DOHH2 (cell line): Measurements from ENCODE around the gene CNTNAP2.

ENCODE experiments used
- H3F3A ChIP-seq: fragments of 200-600 bp; sonication (generic), shearing (Covaris generic); 2 replicates; pipeline ENCODE4 v1.6.0; 2016; ENCODE audit warnings: antibody characterized with exemption, mild to moderate bottlenecking; ENCODE audit not compliant: control insufficient read depth, insufficient read depth
- H3K27ac ChIP-seq: fragments of 200-600 bp; sonication (generic); 2 replicates; pipeline ENCODE4 v1.5.1; 2014; ENCODE audit warnings: low read depth, mild to moderate bottlenecking, low read length, moderate library complexity
- H3K27me3 ChIP-seq: fragments of 200-600 bp; sonication (generic); 2 replicates; pipeline ENCODE4 v1.6.1; 2014; ENCODE audit warnings: mild to moderate bottlenecking, low read length, mixed read lengths; ENCODE audit not compliant: control insufficient read depth
- H3K36me3 ChIP-seq: fragments of 200-600 bp; sonication (generic); 2 replicates; pipeline ENCODE4 v1.6.1; 2014; ENCODE audit warnings: mild to moderate bottlenecking, low read length, moderate library complexity, mixed read lengths; ENCODE audit not compliant: control insufficient read depth
- H3K4me1 ChIP-seq: fragments of 200-600 bp; sonication (generic); 2 replicates; pipeline ENCODE4 v1.6.1; 2014; ENCODE audit warnings: mild to moderate bottlenecking, low read length, mixed read lengths; ENCODE audit not compliant: control insufficient read depth
- H3K4me2 ChIP-seq: fragments of 200-600 bp; sonication (generic); 2 replicates; pipeline ENCODE4 v1.6.0; 2014; ENCODE audit warnings: mild to moderate bottlenecking, low read length, moderate library complexity
- H3K4me3 ChIP-seq: fragments of 200-600 bp; sonication (generic); 2 replicates; pipeline ENCODE4 v1.5.1; 2014; ENCODE audit warnings: mild to moderate bottlenecking, low read length, mixed read lengths
- H3K79me2 ChIP-seq: fragments of 200-600 bp; sonication (generic); 2 replicates; pipeline ENCODE4 v1.6.1; 2014; ENCODE audit warnings: mild to moderate bottlenecking, low read length, mixed read lengths; ENCODE audit not compliant: control insufficient read depth
- H3K9me2 ChIP-seq: fragments of 200-600 bp; sonication (generic); replicated peaks from 2 replicates; pipeline ENCODE4 v1.6.1; 2014; ENCODE audit warnings: mild to moderate bottlenecking, low read length, mixed read lengths; ENCODE audit not compliant: control insufficient read depth
- H3K9me3 ChIP-seq: fragments of 200-600 bp; sonication (generic); 2 replicates; pipeline ENCODE4 v1.6.1; 2014; ENCODE audit warnings: antibody characterized with exemption, low read length, mixed read lengths; ENCODE audit not compliant: control insufficient read depth, insufficient read depth
- H4K20me1 ChIP-seq: fragments of 200-600 bp; sonication (generic); 2 replicates; pipeline ENCODE4 v1.6.0; 2014; ENCODE audit warnings: low read depth, mild to moderate bottlenecking, antibody characterized with exemption, low read length, moderate library complexity; ENCODE audit not compliant: control insufficient read depth, insufficient read depth
- EZH2phosphoT487 ChIP-seq: fragments of 200-600 bp; sonication (generic); IDR thresholded peaks from 2 replicates; pipeline ENCODE4 v1.6.1; 2017; ENCODE audit warnings: borderline replicate concordance, mild to moderate bottlenecking, antibody characterized with exemption, low read length, moderate library complexity, mixed read lengths
- TF ChIP-seq, protein P1 (sequence below): fragments of 200-600 bp; sonication (generic); IDR thresholded peaks from one replicate; pipeline ENCODE4 v1.5.1; 2014; ENCODE audit warnings: antibody characterized with exemption, mild to moderate bottlenecking, low read depth, low read length; ENCODE audit not compliant: poor library complexity, severe bottlenecking

The CNTNAP2 gene

DNA sequence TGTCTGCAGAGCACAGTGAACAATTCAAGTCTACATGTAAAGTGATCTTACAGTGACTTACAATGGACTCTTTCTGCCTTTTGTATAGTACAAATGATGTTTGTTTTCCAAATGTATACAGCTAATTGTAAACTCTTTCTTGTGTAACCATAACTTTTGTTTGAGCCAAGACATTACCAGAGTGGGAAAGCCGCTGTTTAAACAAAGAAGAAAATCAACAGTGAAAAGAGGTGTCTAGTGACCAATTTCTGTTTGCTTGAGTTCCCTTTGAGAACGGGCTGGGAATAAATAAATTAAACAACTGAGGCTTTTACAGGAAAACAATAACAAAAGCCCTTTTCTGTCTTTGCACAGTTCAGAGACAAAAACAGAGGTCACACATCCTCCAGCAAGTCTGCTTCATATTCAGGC is 1163.4 kb downstream of the CNTNAP2 start:
- no peaks in the 10 kb centered on the region for H3K9me3 ChIP-seq
- H3K27ac ChIP-seq = no peak overlapping the region
- TF ChIP-seq, protein P1, sequence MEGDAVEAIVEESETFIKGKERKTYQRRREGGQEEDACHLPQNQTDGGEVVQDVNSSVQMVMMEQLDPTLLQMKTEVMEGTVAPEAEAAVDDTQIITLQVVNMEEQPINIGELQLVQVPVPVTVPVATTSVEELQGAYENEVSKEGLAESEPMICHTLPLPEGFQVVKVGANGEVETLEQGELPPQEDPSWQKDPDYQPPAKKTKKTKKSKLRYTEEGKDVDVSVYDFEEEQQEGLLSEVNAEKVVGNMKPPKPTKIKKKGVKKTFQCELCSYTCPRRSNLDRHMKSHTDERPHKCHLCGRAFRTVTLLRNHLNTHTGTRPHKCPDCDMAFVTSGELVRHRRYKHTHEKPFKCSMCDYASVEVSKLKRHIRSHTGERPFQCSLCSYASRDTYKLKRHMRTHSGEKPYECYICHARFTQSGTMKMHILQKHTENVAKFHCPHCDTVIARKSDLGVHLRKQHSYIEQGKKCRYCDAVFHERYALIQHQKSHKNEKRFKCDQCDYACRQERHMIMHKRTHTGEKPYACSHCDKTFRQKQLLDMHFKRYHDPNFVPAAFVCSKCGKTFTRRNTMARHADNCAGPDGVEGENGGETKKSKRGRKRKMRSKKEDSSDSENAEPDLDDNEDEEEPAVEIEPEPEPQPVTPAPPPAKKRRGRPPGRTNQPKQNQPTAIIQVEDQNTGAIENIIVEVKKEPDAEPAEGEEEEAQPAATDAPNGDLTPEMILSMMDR = no peak
- no peak for TF ChIP-seq EZH2phosphoT487
- no peak overlapping the region for H3K4me3 ChIP-seq
- no peaks in the 10 kb centered on the region for H3K9me2 ChIP-seq
- H3F3A ChIP-seq = no peaks in the 10 kb centered on the region
- no peak overlapping the region for H3K4me2 ChIP-seq
- no peaks in the 10 kb centered on the region for H3K79me2 ChIP-seq
- H3K36me3 ChIP-seq = no peaks in the 10 kb centered on the region
- no peaks in the 10 kb centered on the region for H3K27me3 ChIP-seq
- no peaks in the 10 kb centered on the region for H3K4me1 ChIP-seq
- no peaks in the 10 kb centered on the region for H4K20me1 ChIP-seq

DNA sequence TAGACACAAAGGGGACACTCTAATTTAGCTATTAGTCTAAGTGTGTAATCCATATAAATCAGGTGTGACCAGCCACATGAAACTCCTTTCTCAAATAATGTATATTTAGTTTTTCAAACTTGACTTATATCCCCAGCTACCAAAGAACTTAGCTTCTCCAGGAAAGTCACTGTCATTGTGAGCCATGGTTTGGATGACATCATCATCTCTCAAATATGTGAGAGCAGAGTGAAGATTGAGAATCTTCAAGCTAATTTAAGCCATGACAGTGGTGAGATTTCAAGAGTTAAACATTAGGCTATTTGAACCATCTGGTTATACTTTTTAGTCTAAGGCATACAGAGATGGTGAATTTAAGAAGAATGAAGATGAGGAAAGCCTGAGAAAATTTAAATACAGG is 1165.6 kb downstream of the CNTNAP2 start:
- no peak for TF ChIP-seq EZH2phosphoT487
- TF ChIP-seq, protein P1 = no peak
- no peaks in the 10 kb centered on the region for H3K79me2 ChIP-seq

DNA sequence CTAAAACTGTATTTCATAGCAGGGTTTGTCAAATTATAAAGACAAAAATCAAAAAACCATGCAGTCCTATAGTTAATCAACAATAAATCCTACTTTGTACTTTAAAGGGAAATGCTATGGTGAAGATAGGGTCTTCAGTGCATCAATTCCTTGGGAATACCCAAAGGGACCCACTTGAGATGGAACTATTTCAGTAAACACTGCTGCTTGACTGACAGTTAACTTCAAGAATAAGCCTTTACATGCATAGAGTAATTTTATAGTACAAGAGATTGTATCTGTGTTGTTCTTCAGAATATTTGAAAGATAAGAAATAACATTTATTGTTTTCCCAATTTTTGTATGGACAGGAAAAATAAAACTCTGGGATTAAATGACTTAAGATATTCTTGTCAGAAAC is 1179.6 kb downstream of the CNTNAP2 start:
- no peaks in the 10 kb centered on the region for H3F3A ChIP-seq
- no peaks in the 10 kb centered on the region for H3K4me1 ChIP-seq
- no peaks in the 10 kb centered on the region for H3K9me3 ChIP-seq
- no peak overlapping the region for H3K4me3 ChIP-seq
- no peak overlapping the region for H3K4me2 ChIP-seq
- no peaks in the 10 kb centered on the region for H4K20me1 ChIP-seq
- H3K27me3 ChIP-seq = no peaks in the 10 kb centered on the region
- TF ChIP-seq, protein P1 = no peak
- TF ChIP-seq EZH2phosphoT487 = no peak
- H3K79me2 ChIP-seq = no peaks in the 10 kb centered on the region
- H3K27ac ChIP-seq = no peak overlapping the region
- no peaks in the 10 kb centered on the region for H3K9me2 ChIP-seq
- H3K36me3 ChIP-seq = no peaks in the 10 kb centered on the region

More for the DNA sequence above, 1165.6 kb downstream of the CNTNAP2 start:
- no peaks in the 10 kb centered on the region for H3K27me3 ChIP-seq
- H3K36me3 ChIP-seq = no peaks in the 10 kb centered on the region
- H3K4me2 ChIP-seq = no peak overlapping the region
- no peak overlapping the region for H3K27ac ChIP-seq
- H3K4me3 ChIP-seq = no peak overlapping the region
- 0 out of 2 replicates have a peak, but pooled peaks cover 4% of the 10 kb centered on the region for H3K9me2 ChIP-seq
- H3K9me3 ChIP-seq = no peaks in the 10 kb centered on the region
- H3K4me1 ChIP-seq = no peaks in the 10 kb centered on the region
- H4K20me1 ChIP-seq = no peaks in the 10 kb centered on the region
- no peaks in the 10 kb centered on the region for H3F3A ChIP-seq
